IMR-90 (cell line): ENCODE results near the gene HEPACAM. TPM values are rescaled to one million over a fixed set of nuclear protein-coding genes. Genes with fewer than 3 reads are reported as not detected.

Source experiments
- ATAC-seq: fragments of 200-7000 bp; cut with Tn5 transposase; 2 replicates; pipeline ENCODE4 v1.9.1; 2020; ENCODE audit warnings: low read depth, mild to moderate bottlenecking, moderate library complexity
- BruUV-seq: library from RNA; stranded (reverse); fragments of 400-500 nt; replicated peaks from 2 replicates; lab custom pipeline; 2021; lab: Mats Ljungman, UMichigan
- CTCF ChIA-PET: fragments of 300-600 bp; formaldehyde crosslinking; extraction: SDS; loops from one replicate; lab custom pipeline; 2021; ENCODE audit warnings: antibody characterized with exemption; lab: Yijun Ruan, JAX
- POLR2A ChIA-PET: fragments of 300-600 bp; sonication (Branson Sonifier 250); formaldehyde crosslinking; loops from one replicate; lab custom pipeline; 2022; ENCODE audit warnings: antibody characterized with exemption; ENCODE audit not compliant: unreplicated experiment; lab: Charles Lee
- DNase-seq: peaks from one replicate; pipeline ENCODE4 v3.0.0; 2013
- H2AFZ ChIP-seq: replicated peaks from 2 replicates; pipeline ENCODE3; 2013; ENCODE audit warnings: low read length, mild to moderate bottlenecking; ENCODE audit not compliant: poor library complexity
- H2AK5ac ChIP-seq: 2 replicates; pipeline ENCODE4 v1.6.1; 2013; ENCODE audit warnings: low read depth, low read length, inconsistent platforms
- H2AK9ac ChIP-seq: replicated peaks from 2 replicates; pipeline ENCODE3; 2013; ENCODE audit warnings: mild to moderate bottlenecking, low read depth, low read length, moderate library complexity; ENCODE audit not compliant: poor library complexity
- H2BK120ac ChIP-seq: 2 replicates; pipeline ENCODE4 v1.6.1; 2013; ENCODE audit warnings: low read depth, low read length, inconsistent platforms
- H2BK15ac ChIP-seq: 3 replicates; pipeline ENCODE4 v1.6.1; 2013; ENCODE audit warnings: low read depth, low read length, inconsistent platforms
- H2BK20ac ChIP-seq: 2 replicates; pipeline ENCODE4 v1.6.1; 2013; ENCODE audit warnings: low read depth, mild to moderate bottlenecking, inconsistent platforms, low read length, moderate library complexity
- H2BK5ac ChIP-seq: 2 replicates; pipeline ENCODE4 v1.6.1; 2013; ENCODE audit warnings: mild to moderate bottlenecking, low read depth, low read length, inconsistent platforms; ENCODE audit not compliant: poor library complexity, severe bottlenecking
- H3K14ac ChIP-seq: replicated peaks from 2 replicates; pipeline ENCODE4 v1.6.1; 2013; ENCODE audit warnings: low read depth, low read length, inconsistent platforms
- H3K18ac ChIP-seq: 2 replicates; pipeline ENCODE4 v1.6.1; 2013; ENCODE audit warnings: low read depth, low read length, control low read depth
- H3K23ac ChIP-seq: 2 replicates; pipeline ENCODE4 v1.6.1; 2013; ENCODE audit warnings: low read depth, low read length, inconsistent platforms
- H3K27ac ChIP-seq: 2 replicates; pipeline ENCODE4 v1.5.1; 2013; ENCODE audit warnings: mild to moderate bottlenecking, control low read depth, low read length; ENCODE audit not compliant: insufficient read depth
- H3K27me3 ChIP-seq: 2 replicates; pipeline ENCODE4 v1.6.1; 2013; ENCODE audit warnings: low read length; ENCODE audit not compliant: control insufficient read depth, insufficient read depth
- H3K36me3 ChIP-seq: 2 replicates; pipeline ENCODE4 v1.6.1; 2013; ENCODE audit warnings: low read length, mixed read lengths; ENCODE audit not compliant: control insufficient read depth, insufficient read depth
- H3K4ac ChIP-seq: 2 replicates; pipeline ENCODE4 v1.6.1; 2013; ENCODE audit warnings: low read depth, low read length, inconsistent platforms
- H3K4me1 ChIP-seq: 2 replicates; pipeline ENCODE4 v1.6.1; 2013; ENCODE audit warnings: low read length, mixed read lengths; ENCODE audit not compliant: control insufficient read depth, insufficient read depth
- H3K4me2 ChIP-seq: 2 replicates; pipeline ENCODE4 v1.6.1; 2013; ENCODE audit warnings: low read depth, mild to moderate bottlenecking, control low read depth, low read length, moderate library complexity
- H3K4me3 ChIP-seq: 2 replicates; pipeline ENCODE4 v1.5.1; 2013; ENCODE audit warnings: low read depth, mild to moderate bottlenecking, control low read depth, low read length, moderate library complexity; ENCODE audit not compliant: insufficient read depth
- H3K56ac ChIP-seq: 2 replicates; pipeline ENCODE4 v1.6.1; 2013; ENCODE audit warnings: low read length, inconsistent platforms; ENCODE audit not compliant: insufficient read depth; ENCODE audit errors: extremely low read depth
- H3K79me1 ChIP-seq, 2 experiments: 2 replicates each; pipeline ENCODE4 v1.6.1; 2013; ENCODE audit warnings: low read length in 2 of 2, inconsistent platforms in 1 of 2, low read depth in 1 of 2
- H3K9ac ChIP-seq: 2 replicates; pipeline ENCODE4 v1.6.1; 2013; ENCODE audit warnings: low read depth, low read length, control low read depth
- H3K9me1 ChIP-seq: 2 replicates; pipeline ENCODE4 v1.6.1; 2013; ENCODE audit warnings: low read length, inconsistent platforms; ENCODE audit not compliant: insufficient read depth
- H3K9me3 ChIP-seq: 2 replicates; pipeline ENCODE4 v1.6.1; 2013; ENCODE audit warnings: low read length; ENCODE audit not compliant: control insufficient read depth, insufficient read depth
- H4K20me1 ChIP-seq: 2 replicates; pipeline ENCODE4 v1.6.1; 2013; ENCODE audit warnings: low read length, inconsistent platforms; ENCODE audit not compliant: insufficient read depth
- H4K5ac ChIP-seq: 2 replicates; pipeline ENCODE4 v1.6.1; 2013; ENCODE audit warnings: mild to moderate bottlenecking, low read depth, low read length, control low read depth
- H4K8ac ChIP-seq, 2 experiments: 2 replicates each; pipeline ENCODE4 v1.6.1; 2013; ENCODE audit warnings: low read depth in 2 of 2, low read length in 2 of 2, control low read depth in 1 of 2, inconsistent platforms in 1 of 2
- H4K91ac ChIP-seq: 2 replicates; pipeline ENCODE4 v1.6.1; 2013; ENCODE audit warnings: low read depth, low read length, inconsistent platforms; ENCODE audit not compliant: insufficient read depth
- BHLHE40 ChIP-seq: fragments of 150-350 bp; IDR thresholded peaks from 2 replicates; pipeline ENCODE4 v1.6.1; 2016; ENCODE audit warnings: mild to moderate bottlenecking, low read depth, low read length
- CEBPB ChIP-seq: IDR thresholded peaks from 2 replicates; pipeline ENCODE4 v1.6.1; 2012; ENCODE audit warnings: low read depth, low read length, improper control_type of control experiment
- CTCF ChIP-seq: conservative IDR thresholded peaks from 2 replicates; pipeline ENCODE4 v1.5.1; 2012; ENCODE audit warnings: mild to moderate bottlenecking, low read depth, low read length, improper control_type of control experiment
- ELK1 ChIP-seq: fragments of 150-350 bp; IDR thresholded peaks from 2 replicates; pipeline ENCODE4 v1.6.1; 2016; ENCODE audit warnings: low read depth, mild to moderate bottlenecking, low read length, moderate library complexity, borderline replicate concordance
- FOS ChIP-seq: fragments of 150-350 bp; IDR thresholded peaks from 2 replicates; pipeline ENCODE4 v1.6.1; 2016; ENCODE audit warnings: low read depth, low read length
- MAFK ChIP-seq: IDR thresholded peaks from 2 replicates; pipeline ENCODE4 v1.6.1; 2012; ENCODE audit warnings: low read depth, low read length, improper control_type of control experiment
- MXI1 ChIP-seq: IDR thresholded peaks from 2 replicates; pipeline ENCODE4 v1.6.1; 2012; ENCODE audit warnings: low read depth, mild to moderate bottlenecking, low read length, moderate library complexity, borderline replicate concordance
- NFE2L2 ChIP-seq: fragments of 150-350 bp; IDR thresholded peaks from 2 replicates; pipeline ENCODE4 v1.6.1; 2016; ENCODE audit warnings: low read depth, mild to moderate bottlenecking, low read length
- RAD21 ChIP-seq: IDR thresholded peaks from 2 replicates; pipeline ENCODE4 v1.6.1; 2012; ENCODE audit warnings: low read length, improper control_type of control experiment
- RCOR1 ChIP-seq: IDR thresholded peaks from 2 replicates; pipeline ENCODE4 v1.6.1; 2012; ENCODE audit warnings: mild to moderate bottlenecking, low read length, improper control_type of control experiment; ENCODE audit not compliant: insufficient replicate concordance
- RFX5 ChIP-seq: IDR thresholded peaks from 2 replicates; pipeline ENCODE4 v1.8.0; 2012; ENCODE audit warnings: low read depth, mild to moderate bottlenecking, low read length, moderate library complexity
- SMC3 ChIP-seq: fragments of 150-350 bp; IDR thresholded peaks from 2 replicates; pipeline ENCODE4 v1.6.1; 2016; ENCODE audit warnings: low read depth, mild to moderate bottlenecking, antibody characterized with exemption, low read length, moderate library complexity
- USF2 ChIP-seq: fragments of 150-350 bp; IDR thresholded peaks from 2 replicates; pipeline ENCODE4 v1.6.1; 2017; ENCODE audit warnings: mild to moderate bottlenecking, antibody characterized with exemption, low read length, low read depth
- whole genome bisulfite sequencing, 2 experiments: methylation state at CpG; one replicate each; pipeline versions ENCODE4 v1.1.5 to v1.1.7; 2013; ENCODE audit warnings: missing lambda C conversion rate in 2 of 2; ENCODE audit not compliant: insufficient read length in 1 of 2; ENCODE audit errors: extremely low coverage in 2 of 2; 5-methylcytosine and 5-hydroxymethylcytosine counted together
- dilution Hi-C: fragments of 300-500 bp; cut with HindIII; formaldehyde crosslinking; loops from one replicate; pipeline ENCODE4 v1.14.3; 2018; ENCODE audit warnings: low sequenced_read_pairs; ENCODE audit not compliant: unreplicated experiment
- in situ Hi-C: fragments of 300-500 bp; cut with MboI; formaldehyde crosslinking; loops from 3 replicates; pipeline ENCODE4 v1.14.3; 2019; ENCODE audit warnings: low sequenced_read_pairs, inconsistent platforms, mixed read lengths
- intact Hi-C: fragments of 100-400 bp; cut with micrococcal nuclease; formaldehyde crosslinking; loops from 2 replicates; pipeline ENCODE4 v1.10.0; 2022
- polyA plus RNA-seq, 3 experiments: library from polyadenylated mRNA; depleted of rRNA; stranded (reverse); fragments of >200 nt; gene quantifications; 2 replicates each; pipeline ENCODE4 v1.2.3, GENCODE V29; 2012; ENCODE audit warnings: low replicate concordance in 1 of 3
- total RNA-seq: library from RNA; depleted of rRNA; stranded (reverse); fragments of >200 nt; gene quantifications from 2 replicates; pipeline ENCODE4 v1.2.3, GENCODE V29; 2012

The HEPACAM gene
- total and polyA plus RNA-seq, 2 of the 4 experiments (the other 2 are of a cell fraction), result 0.09 to 0.18 TPM

DNA sequence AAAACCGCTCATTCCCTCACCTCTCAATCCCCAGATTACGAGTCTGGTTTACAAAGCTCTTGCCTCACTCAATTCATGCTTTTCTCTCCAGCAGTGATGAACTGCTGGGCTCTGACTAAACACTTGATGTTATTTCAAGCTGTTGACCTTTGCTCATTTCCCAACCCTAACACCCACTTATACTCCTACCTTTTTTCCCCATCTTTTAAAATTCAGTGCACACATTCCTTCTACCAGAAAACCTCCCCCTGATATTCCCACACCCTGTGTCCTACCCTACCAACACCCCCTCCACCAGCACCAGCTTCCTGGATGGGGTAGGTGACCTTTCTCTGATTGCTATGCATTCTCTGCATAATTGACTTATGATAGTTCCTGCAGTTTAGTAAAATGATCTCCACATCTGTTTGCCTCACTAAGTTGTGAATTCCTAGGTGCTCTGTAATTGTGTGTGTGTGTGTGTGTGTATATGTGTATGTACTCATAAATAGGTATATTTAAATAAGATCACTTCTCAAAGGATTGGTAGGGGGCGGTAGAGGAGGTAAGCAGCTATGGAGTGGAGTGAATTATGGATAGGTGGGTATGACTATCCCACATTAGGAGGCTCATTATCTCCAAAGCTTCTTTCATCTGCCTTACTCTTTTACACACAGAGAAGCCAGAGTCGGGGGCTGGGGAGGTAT is 842 bp downstream of the HEPACAM start:
- dilution Hi-C loops, result no loop called here
- peak overlapping the region; percentile 98; the same call in 2 of the 3 replicates for H2BK15ac ChIP-seq
- peak; percentile 35 for TF ChIP-seq CTCF
- 0 out of 2 replicates have a peak, but pooled peaks have one; percentile 4 for TF ChIP-seq SMC3
- TF ChIP-seq MXI1, result no peak
- TF ChIP-seq NFE2L2, result no peak
- TF ChIP-seq MAFK, result no peak
- no peak for TF ChIP-seq USF2
- peak; percentile 89 for TF ChIP-seq CEBPB
- TF ChIP-seq RFX5, result no peak
- no peak for TF ChIP-seq RAD21
- TF ChIP-seq BHLHE40, result no peak
- TF ChIP-seq ELK1, result no peak
- TF ChIP-seq RCOR1, result peak; percentile 53
- no peak; the same call in none of the 2 replicates for TF ChIP-seq FOS

More for the DNA sequence above, 842 bp downstream of the HEPACAM start:
- peak overlapping the region; percentile 90; the same call in 1 of the 2 replicates for H4K91ac ChIP-seq
- no peaks in the 10 kb centered on the region for H4K20me1 ChIP-seq
- H3K27ac ChIP-seq, result peak overlapping the region; percentile 81
- H2AK9ac ChIP-seq, result no peak overlapping the region
- POLR2A ChIA-PET, result interaction anchor here (0.8 kb wide), 1 partner anchor 9 kb away, joined by 3 read pairs; no protein-coding TSS in a partner anchor
- no peaks in the 10 kb centered on the region for H3K36me3 ChIP-seq
- WGBS, 2 experiments, result 8% methylated on average over 2 of the region's 4 CpGs; no CpG with 5 or more reads in 1 of the 2 experiments
- no peaks in the 10 kb centered on the region for H3K27me3 ChIP-seq
- peak overlapping the region; percentile 92 for H3K4ac ChIP-seq
- H3K79me1 ChIP-seq, result no peaks in the 10 kb centered on the region
- H3K23ac ChIP-seq, result peak overlapping the region; percentile 92; the same call in 1 of the 2 replicates
- in situ Hi-C loops (no loop called here), intact Hi-C loops (no loop called here)
- no peak overlapping the region; the same call in 1 of the 2 replicates for H2AK5ac ChIP-seq
- no peaks in the 10 kb centered on the region for H3K9me3 ChIP-seq
- H3K18ac ChIP-seq, result peak overlapping the region; percentile 97
- H2BK120ac ChIP-seq, result peak overlapping the region; percentile 91
- H3K4me2 ChIP-seq, result peak overlapping the region; percentile 84
- peak overlapping the region; percentile 94 for H2BK20ac ChIP-seq
- BruUV-seq, result no TSS peak
- H3K9me1 ChIP-seq, result peaks cover 4% of the 10 kb centered on the region; the same call in 1 of the 2 replicates
- H4K8ac ChIP-seq, result peak overlapping the region; percentile 72 to 80; a peak in 3 of 4 replicates
- H2AFZ ChIP-seq, result peak overlapping the region; percentile 9
- H3K4me3 ChIP-seq, result no peak overlapping the region
- peak overlapping the region; percentile 89 for H3K14ac ChIP-seq
- CTCF ChIA-PET, result interaction anchor here (0.7 to 1.2 kb wide), 2 partner anchors 9 to 59 kb away, joined by 3 to 5 read pairs; no protein-coding TSS in a partner anchor
- ATAC-seq, result peak; percentile 92
- peak overlapping the region; percentile 61 for H2BK5ac ChIP-seq
- peak; percentile 96 for DNase-seq
- H3K9ac ChIP-seq, result peak overlapping the region; percentile 27; the same call in 1 of the 2 replicates
- peak overlapping the region; percentile 71 for H4K5ac ChIP-seq
- H3K56ac ChIP-seq, result peak overlapping the region; percentile 57
- peaks cover 17% of the 10 kb centered on the region for H3K4me1 ChIP-seq
